GM19025 (cell line): Measurements from ENCODE around the gene RNASEH2B.

Source experiments
- ATAC-seq: cut with Tn5 transposase; IDR thresholded peaks from one replicate; pipeline ENCODE4 v1.9.1; 2021; ENCODE audit warnings: mild to moderate bottlenecking, low read depth, moderate library complexity; ENCODE audit not compliant: unreplicated experiment

RNASEH2B gene

GRCh38 chr13:50991579-50992521 is 82.3 kb downstream of the RNASEH2B start:
- ATAC-seq = peak; percentile 84

GRCh38 chr13:50993371-50993770 is 83.8 kb downstream of the RNASEH2B start:
- ATAC-seq = no peak

GRCh38 chr13:50993934-50994333 is 84.3 kb downstream of the RNASEH2B start:
- no peak for ATAC-seq

GRCh38 chr13:50994651-50995050 is 85.1 kb downstream of the RNASEH2B start:
- ATAC-seq = no peak

- ATAC-seq = no peak
Measured at GRCh38 chr13:50995854-50996253, 86.3 kb downstream of the RNASEH2B start.

- ATAC-seq = no peak
Measured at GRCh38 chr13:50998326-50998725, 88.7 kb downstream of the RNASEH2B start.

GRCh38 chr13:50999641-51000040 is 90.0 kb downstream of the RNASEH2B start:
- ATAC-seq = no peak

- no peak for ATAC-seq
Measured at GRCh38 chr13:51000061-51000460, 90.5 kb downstream of the RNASEH2B start.

GRCh38 chr13:51000571-51001260 is 91.1 kb downstream of the RNASEH2B start:
- no peak for ATAC-seq

- ATAC-seq = no peak
Measured at GRCh38 chr13:51001335-51001734, 91.7 kb downstream of the RNASEH2B start.

GRCh38 chr13:51002736-51003135 is 93.1 kb downstream of the RNASEH2B start:
- no peak for ATAC-seq

- no peak for ATAC-seq
Measured at GRCh38 chr13:51003642-51004041, 94.1 kb downstream of the RNASEH2B start.

GRCh38 chr13:51004111-51004865 is 94.7 kb downstream of the RNASEH2B start:
- no peak for ATAC-seq

- no peak for ATAC-seq
Measured at GRCh38 chr13:51004918-51005460, 95.4 kb downstream of the RNASEH2B start.

- no peak for ATAC-seq
Measured at GRCh38 chr13:51005566-51005965, 96.0 kb downstream of the RNASEH2B start.
